CD4-positive, alpha-beta T cell treated with Interleukin-4 for 1 hour (primary cell): ENCODE data around the gene RPRD1B.
"Not testable (repeated sequence)": the region's sequence is repeated elsewhere in the genome, so short reads cannot be mapped to it uniquely, and the experiment has no call there.

Experiments used
- DNase-seq, 2 donors: peaks; one replicate each; pipeline ENCODE4 v3.0.0-alpha.2; 2020 to 2022

The RPRD1B gene

GRCh38 chr20:38075161-38075998 is 41.8 kb downstream of the RPRD1B start:
- DNase-seq: no peak

- no peak for DNase-seq
Observed at GRCh38 chr20:38076548-38076947, 43.0 kb downstream of the RPRD1B start.

- DNase-seq: no peak
Observed at GRCh38 chr20:38078084-38078483, 44.5 kb downstream of the RPRD1B start.

GRCh38 chr20:38079353-38079752 is 45.8 kb downstream of the RPRD1B start:
- no peak for DNase-seq

- DNase-seq: no peak
Observed at GRCh38 chr20:38081575-38081974, 48.0 kb downstream of the RPRD1B start.

- DNase-seq: no peak
Observed at GRCh38 chr20:38082894-38083293, 49.3 kb downstream of the RPRD1B start.

GRCh38 chr20:38083338-38084048 is 49.9 kb downstream of the RPRD1B start:
- no peak for DNase-seq

GRCh38 chr20:38084425-38084951 is 50.9 kb downstream of the RPRD1B start:
- no peak for DNase-seq

- DNase-seq: no peak
Observed at GRCh38 chr20:38085026-38085425, 51.5 kb downstream of the RPRD1B start.

- DNase-seq: no peak
Observed at GRCh38 chr20:38089500-38089899, 56.0 kb downstream of the RPRD1B start.

- no peak for DNase-seq
Observed at GRCh38 chr20:38090061-38090460, 56.5 kb downstream of the RPRD1B start.

GRCh38 chr20:38091441-38092216 is 58.1 kb downstream of the RPRD1B start:
- peak in 1 of 2 donors; percentile 33 for DNase-seq

GRCh38 chr20:38092260-38092857 is 58.8 kb downstream of the RPRD1B start:
- DNase-seq: no peak

- DNase-seq: no peak
Observed at GRCh38 chr20:38092915-38093314, 59.4 kb downstream of the RPRD1B start.

- DNase-seq: no peak
Observed at GRCh38 chr20:38093641-38094077, 60.1 kb downstream of the RPRD1B start.

GRCh38 chr20:38094373-38094891 is 60.9 kb downstream of the RPRD1B start:
- DNase-seq: peak; percentile 61 to 75

GRCh38 chr20:38095017-38095686 is 61.6 kb downstream of the RPRD1B start:
- DNase-seq: no peak

- no peak for DNase-seq
Observed at GRCh38 chr20:38098952-38099351, 65.4 kb downstream of the RPRD1B start.

GRCh38 chr20:38102206-38102605 is 68.7 kb downstream of the RPRD1B start:
- DNase-seq: not testable (repeated sequence)

- no peak for DNase-seq
Observed at GRCh38 chr20:38104285-38104684, 70.7 kb downstream of the RPRD1B start.

GRCh38 chr20:38106461-38106860 is 72.9 kb downstream of the RPRD1B start:
- no peak for DNase-seq

GRCh38 chr20:38107386-38107785 is 73.8 kb downstream of the RPRD1B start:
- DNase-seq: not testable (repeated sequence)
